T-helper 1 cell (primary cell): ENCODE results near the gene SH3TC1.
A peak's percentile ranks its signal among the peaks of the same experiment; 100 is the strongest.

Source experiments
- DNase-seq, 5 donors: peaks; one replicate each; pipeline ENCODE4 v3.0.0-alpha.2; 2012 to 2020

The SH3TC1 gene

DNA sequence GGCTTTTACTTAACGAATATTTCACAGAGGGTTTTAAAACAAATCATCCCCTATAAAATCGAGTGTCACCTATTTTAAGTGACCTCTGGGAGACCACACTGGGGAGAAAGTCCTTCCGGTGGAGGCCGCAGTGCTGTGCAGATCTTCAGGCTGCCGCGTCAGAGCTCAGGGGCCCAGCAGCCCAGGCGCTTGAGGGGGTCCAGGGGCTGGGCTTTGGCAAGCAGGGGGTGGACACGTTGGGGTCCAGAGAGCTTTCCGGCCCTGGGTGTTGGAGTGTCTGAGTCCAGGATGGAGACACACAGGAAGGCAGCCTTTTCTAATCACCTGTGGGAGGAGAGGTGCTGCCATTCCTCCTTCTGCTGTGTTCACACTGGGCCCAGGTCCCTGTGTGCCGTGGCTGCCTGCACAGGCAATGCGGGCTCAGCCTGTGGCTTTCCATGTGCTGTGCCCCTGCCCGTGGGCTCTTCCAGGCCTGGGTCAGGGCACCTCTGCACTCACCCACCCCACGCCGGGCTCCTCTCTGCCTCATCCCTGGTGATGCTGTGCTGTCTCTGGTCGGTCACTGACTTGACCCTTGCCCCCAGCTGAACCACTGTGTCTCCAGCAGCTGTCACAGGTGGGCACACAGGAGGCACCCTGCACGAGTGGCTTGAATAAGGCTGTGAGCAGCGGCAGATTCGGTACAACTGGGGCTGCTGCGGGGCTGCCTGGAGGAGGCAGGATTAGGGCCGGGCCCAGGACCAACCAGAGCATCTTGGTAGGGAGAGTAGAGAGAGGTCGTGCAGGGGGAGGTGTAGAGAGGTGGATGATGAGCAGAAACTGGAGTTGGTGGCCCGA, 80.4 kb downstream of the SH3TC1 start:
- no peak for DNase-seq

DNA sequence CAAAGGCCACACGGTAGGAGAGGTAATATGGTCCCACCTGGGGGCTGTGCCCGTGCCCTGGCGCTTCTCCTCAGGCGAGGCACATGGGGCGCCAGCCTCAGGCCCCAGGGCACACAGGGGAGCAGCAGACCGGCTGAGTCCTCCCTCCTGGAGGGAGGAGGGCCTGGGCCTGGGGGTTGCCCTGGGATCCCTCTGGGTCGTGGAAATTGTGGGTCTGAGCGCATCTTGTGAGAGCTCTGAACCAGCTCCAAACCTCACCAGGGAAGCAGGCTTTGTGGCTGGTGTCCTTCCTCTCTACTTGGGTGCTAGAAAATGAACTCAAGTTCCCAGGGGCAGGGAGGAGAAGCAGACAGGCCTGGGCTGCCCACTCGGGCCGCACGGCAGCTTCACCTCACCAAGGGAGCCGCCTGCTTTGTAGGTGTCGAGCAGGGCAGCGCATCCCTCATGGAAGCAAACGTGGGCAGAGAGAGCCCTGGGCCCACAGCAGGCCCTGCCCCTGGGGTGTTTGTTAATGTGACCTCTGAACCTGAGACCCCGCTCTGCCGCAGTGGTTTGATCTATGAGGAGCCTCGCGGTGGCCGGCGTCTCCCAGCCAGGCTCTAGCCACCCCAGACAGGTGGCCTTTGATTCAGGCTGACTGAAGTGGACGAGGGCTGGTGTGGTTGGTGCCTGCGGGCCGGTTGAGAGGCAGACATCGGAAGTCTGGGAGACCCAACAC, 81.2 kb downstream of the SH3TC1 start:
- no peak for DNase-seq

DNA sequence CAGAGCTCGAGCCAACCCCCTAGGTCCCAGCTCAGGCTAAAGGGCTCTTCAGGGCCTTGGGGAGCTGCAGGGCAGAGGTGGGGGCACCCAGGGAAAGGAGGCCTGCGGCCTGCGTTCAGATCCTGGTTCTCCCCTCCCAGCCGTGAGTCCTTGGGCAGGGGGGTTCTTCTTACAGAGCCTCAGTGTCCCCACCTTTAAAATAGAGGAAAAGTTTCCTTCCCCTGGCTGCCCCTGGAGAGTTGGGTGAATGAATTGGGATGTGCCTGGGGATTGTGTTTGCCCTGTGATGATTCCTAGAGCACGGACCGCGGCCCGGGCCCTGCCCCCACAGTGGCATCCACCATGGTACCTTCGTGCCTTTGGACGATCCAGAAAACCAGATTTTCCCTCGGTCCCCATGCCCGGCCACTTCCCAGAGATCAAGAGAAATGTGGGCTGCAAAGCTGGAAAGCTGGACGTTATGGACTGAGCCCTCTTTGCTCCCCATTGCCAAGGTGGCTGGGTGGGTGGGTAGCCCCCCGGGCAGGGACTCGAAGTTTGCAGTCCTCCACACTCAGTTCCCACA, 81.9 kb downstream of the SH3TC1 start:
- DNase-seq: no peak

DNA sequence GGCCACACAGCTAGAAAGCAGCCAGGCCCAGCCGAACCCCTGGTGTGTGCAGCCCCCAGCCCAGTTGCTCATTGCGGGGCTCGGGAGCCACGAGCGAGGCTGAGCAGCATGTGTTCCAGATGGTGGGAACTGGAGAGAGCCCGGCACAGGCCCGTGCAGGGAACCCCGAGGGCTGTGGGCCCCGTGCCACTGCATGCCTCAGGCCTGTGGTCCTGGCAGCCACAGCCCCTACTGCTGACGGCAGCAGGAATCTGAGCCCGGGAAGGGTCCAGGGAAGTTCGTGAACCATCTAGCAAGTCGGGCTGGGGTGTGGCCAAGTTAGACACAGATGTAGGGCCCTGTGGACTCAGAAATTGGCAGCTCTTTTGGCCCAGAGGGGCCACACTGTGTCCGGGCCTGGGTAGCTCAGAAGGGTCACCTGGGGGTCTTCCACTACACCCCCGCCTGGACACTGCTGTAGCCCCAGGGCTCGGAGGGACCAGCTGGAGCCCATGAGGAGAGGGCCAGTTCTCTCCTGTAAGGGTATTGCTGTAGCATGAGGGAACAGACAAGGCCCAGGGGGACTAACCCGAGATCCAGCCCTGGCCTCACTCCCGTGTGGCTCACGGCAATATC, 82.5 kb downstream of the SH3TC1 start:
- no peak for DNase-seq

DNA sequence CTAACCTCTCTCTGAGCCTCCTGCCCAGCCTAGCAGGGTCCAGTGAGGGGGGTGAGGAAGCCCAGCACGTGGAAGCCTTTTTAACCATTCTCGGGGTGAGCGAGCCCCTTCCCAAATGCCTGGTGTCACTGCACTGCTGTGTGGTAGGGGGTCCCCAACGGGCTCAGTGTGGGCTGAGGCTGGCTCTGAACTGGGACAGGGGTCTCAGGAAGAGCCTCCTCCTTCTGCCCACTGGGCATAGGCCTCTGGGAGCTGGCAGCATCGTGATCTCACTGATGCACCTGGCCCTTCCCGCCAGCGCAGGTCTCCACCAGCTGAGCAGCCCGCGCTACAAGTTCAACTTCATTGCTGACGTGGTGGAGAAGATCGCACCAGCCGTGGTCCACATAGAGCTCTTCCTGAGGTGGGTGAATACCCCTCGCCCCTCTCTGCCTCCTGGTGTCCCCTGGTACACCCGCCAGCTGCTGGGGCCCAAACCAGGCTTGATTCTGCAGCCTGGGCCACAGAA, 83.1 kb downstream of the SH3TC1 start:
- DNase-seq: peak in 1 of 5 donors; percentile 1

DNA sequence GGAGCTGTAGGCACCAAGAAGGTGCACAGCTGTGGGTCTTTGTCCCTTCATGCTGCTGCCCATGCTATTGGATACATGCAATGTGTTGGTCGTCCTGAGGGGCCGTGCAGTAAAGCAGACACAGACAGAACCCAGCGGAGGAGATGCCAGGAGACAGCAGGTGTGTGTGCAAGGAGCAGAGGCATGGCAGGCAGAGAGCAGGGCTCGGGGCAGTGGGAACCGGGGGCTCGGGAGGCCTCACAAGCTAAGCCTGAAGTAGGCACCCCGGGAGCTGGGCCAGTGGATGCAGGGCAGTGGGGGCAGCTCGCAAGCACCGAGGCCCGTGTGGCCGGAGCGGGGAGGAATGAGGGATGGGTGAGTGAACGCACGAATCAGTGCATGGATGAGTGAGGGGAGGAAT, 83.7 kb downstream of the SH3TC1 start:
- no peak for DNase-seq

DNA sequence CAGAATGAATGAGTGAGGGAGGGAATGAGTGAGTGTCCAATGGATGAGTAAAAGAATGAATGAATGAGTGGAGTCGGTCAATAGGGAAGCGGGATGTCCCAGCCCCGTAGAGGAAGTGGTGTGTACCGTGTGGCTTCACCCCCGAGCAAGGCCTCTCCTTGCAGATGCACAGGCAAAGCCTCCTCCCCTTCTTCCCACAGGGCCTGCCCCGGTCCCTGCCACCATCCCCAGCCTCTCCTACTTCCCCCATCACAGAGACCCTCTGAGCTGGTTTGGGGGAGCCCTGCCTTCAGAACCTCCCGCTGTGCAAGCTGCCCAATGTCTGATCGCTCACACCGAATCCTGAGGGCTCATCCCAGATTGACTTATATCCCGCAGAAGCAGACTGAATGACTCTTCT, 84.1 kb downstream of the SH3TC1 start:
- DNase-seq: no peak

DNA sequence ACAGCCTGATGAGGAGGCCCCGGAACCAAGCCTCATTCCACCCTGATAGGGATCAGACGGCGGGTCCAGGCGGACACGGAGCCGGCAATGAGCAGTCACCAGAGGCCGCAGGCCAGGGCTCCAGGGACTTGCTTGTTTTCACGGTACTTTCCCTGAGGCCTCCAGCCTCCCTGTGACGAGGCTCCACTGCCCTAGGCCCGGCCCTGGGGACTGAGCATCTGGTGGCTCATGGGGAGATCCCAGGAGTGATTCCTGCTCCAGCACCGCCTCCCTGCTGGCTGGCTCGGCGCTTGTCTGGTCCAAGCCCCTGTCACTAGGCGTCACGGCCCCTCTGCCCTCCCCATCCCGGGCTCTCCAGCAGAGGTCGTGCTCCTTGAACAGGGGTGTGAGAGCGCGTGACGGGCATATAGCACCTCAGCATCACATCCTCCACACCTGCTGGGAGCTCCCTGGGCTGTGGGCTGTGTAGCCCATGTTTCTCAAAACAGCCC, 84.6 kb downstream of the SH3TC1 start:
- DNase-seq: no peak

DNA sequence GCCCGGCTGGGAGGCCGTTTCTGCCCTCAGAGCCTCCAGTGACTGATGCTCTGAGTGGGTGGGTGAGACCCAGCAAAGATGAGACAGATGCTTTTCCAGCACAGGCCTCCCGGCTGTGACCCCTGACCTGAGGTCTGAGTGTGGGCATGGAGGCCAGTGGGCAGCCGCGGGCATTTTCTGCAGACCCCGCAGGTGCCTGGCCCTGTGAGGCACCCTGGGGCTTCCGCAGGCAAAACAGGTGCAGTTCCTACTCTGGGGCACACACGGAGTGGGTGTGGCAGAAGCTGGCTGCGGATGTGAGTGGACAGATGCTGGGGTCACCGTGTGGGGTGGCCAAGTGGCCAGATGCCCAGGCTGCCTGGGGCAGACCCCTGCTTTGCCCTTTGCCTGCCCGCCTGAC, 85.3 kb downstream of the SH3TC1 start:
- no peak for DNase-seq

DNA sequence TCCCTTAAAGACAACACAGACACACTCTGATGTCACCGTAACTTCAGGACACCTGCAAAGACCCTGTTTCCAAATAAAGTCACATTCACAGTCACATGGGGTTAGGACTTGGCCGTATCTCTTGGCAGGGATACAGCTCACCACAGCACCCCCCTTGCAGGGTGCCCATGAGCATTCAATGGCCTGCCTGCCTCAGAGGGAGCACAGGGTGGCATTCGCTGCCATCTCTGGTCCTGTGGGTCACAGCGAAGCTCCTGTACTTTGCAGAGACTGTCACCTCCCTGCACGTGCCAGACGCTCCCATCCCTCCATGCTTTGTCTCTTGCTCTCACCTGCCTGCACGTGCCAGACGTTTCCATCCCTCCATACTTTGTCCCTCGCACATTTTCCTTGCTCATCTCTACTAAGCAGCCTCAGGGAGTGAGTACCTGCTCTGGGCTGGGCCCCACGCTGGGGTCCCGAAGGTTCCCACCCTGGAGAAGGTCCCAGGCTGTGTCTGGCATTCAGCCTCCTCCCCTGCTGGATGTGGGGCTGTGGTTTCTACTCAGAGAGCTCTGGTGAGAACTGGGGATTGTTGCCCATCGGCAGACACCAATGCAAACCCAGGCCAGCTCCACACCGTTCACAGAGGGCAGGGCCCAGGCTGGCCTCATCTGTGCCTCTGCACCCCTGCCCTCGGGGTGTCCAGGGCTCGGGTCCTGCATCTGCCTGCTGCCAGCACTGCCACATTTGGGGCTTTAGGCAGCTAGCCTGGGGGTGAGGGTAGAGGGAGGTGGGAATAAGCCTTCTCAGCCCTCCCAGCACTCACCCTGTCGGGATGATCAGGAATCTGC, 86.3 kb downstream of the SH3TC1 start:
- no peak for DNase-seq

DNA sequence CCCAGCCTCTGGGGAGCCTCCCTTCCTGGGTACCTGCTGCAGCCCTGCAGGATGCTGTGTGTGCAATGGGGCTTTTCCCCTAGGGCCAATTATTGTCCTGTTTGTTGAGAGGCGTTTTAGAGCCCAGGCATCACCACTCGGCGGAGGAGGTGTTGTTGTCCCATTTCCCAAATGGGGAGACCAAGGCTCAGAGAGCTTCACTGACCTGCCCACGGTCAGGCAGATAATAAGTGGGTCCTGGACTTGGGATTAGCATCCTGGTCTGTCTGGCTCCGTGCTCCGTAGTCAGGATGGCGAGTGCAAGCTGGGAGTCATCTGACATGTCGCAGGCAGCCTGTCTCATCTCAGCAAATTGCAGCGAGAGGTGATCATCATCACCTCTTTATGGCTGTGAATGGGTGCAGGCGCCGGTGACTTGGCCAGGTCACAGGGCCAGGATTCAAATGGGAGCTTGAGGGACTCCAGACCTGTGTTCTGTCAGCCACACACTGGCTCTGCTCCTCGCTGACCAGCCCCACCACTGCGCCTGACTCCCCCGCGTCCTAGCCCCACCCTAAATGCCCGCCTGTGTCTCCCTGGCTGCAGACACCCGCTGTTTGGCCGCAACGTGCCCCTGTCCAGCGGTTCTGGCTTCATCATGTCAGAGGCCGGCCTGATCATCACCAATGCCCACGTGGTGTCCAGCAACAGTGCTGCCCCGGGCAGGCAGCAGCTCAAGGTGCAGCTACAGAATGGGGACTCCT, 87.1 kb downstream of the SH3TC1 start:
- no peak for DNase-seq

DNA sequence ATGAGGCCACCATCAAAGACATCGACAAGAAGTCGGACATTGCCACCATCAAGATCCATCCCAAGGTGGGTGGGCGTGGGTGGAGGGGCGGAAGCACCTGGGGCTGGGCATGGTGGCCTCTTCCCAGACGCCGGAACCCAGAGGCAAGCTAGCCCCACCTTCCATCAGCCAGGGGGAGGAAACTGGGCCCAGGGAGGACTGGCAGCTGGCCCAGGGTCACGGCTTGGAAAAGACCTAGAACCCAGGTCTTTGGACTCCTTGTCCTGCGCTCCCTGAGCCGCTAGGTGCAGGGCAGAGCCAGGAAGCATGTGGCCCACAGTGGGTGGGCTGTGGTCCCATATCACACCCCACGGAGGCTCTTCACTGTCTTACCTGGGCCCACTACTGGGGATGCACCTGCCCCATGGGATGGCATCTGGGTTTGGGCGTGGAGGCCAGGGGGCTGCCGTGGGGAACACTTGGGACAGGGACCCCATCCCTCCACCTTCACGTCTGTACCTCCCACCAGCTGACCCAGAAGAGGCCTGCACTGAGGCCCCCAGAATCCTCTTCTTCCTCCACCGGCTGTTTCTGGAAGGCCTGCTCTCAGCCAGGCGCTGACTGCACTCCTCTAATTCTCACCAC, 87.7 kb downstream of the SH3TC1 start:
- no peak for DNase-seq

DNA sequence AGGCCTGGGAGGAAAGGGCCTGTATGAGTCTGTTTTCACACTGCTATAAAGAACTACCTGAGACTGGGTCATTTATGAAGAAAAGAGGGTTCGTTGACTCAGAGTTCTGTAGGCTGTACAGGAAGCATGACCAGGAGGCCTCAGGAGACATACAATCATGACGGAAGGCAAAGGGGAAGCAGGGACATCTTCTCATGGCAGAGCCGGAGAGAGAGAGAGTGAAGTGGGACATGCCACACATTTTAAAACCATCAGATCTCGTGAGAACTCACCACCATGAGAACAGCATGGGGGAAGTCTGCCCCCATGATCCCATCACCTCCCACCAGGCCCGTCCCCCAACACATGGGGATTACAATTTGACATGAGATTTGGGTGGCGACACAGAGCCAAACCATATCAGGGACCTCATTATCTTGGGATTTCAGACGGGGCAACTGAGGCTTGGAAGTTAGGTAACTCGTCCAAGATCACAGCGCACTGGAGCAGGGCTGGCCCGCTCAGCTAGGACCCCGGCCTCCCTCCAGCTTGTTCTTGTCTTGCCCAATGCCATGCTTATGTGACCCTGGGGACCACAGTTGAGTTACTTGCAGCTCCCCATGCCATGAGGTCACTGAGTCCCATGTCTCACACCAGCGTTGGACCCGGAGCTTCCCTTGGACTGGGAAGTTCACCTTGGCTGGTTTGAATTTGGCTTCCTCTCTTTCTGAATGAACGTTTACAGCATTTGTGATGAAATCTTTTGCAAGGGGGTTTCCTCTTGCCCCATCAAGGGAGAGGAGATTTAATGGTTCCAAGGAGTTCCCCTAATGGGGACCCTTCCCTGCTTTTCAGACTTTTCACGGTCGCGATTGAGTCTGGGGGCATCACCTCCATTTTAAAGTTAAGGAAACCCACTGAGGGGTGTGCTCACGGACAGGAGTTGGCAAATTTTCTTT, 88.5 kb downstream of the SH3TC1 start:
- no peak for DNase-seq

DNA sequence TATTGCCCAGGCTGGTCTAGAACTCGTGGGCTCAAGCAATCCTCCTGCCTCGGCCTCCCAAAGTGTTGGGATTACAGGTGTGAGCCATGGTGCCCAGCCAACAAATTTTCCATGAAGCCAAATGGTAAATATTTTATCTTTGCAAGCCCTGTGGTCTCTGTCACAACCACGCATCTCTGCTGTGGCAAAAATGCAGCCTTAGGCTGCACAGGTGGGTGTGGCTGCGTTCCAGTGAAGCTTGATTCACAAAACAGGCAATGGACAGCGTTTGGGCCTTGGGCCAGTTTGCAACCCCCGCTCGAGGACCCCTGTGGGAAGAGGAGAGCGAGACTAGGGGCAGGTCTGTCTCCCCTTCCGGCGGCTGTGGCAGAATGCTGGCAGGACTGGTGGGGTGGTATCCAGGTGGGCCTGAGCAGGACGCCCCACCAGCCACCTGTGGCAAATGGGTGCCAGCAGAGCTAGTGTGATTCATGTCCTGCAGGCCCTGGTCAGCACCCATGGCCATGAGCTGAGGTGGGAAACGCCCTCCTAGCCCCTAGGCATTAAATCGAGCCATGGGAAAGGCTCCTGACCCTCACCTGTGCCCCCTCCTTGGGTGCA, 90.2 kb downstream of the SH3TC1 start:
- peak in 1 of 5 donors; percentile 0 for DNase-seq

DNA sequence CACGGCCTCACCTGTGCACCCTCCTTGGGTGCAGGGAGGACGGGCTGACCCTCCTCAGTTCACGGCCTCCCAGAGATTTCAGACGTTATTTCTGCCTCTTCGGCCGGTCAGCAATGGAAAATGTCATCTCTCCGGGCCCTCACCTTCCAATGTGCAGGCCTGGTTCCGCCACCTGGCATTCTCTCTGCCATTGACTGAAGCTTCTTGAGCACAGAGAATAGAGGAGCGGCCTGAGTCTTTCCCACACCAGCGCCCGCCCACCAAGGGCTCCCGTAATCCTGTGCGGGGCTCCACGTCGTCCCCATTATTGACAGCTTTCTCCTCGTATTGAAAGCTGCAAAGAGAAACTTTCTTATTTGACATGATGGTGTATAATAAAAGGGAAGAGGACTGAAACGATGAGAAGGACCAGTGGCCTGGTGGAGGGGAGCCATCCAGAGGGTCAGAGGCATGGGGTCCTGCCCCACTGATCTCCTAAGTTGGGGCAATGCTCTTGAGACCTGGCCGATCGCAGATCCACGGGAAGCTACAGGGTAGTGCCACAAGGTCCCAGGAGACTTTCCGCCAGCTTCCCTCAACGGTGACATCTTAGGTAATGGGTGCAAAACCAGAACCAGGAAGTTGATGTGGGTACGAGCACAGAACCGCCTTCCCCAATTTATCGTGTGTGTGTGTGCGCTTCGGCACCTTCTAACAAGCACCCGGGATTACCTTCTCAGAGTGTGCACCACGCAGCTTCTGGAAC, 91.0 kb downstream of the SH3TC1 start:
- DNase-seq: no peak

DNA sequence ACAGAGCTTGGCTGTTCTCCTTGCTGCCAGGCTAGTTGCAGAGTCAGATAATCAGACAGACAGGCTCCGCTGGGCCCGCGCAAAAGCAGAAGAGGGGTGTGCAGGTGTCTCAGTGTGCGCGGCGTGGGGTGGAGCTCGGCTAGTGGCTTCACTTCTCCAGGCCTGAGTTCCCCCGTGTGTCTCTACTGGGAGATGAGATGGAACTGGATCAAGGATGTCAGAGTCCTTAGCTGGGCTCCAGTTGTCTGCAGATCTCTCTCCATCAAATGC, 91.5 kb downstream of the SH3TC1 start:
- DNase-seq: peak in 1 of 5 donors; percentile 5
